ENCODE measurements around the gene TFCP2L1.

DNA sequence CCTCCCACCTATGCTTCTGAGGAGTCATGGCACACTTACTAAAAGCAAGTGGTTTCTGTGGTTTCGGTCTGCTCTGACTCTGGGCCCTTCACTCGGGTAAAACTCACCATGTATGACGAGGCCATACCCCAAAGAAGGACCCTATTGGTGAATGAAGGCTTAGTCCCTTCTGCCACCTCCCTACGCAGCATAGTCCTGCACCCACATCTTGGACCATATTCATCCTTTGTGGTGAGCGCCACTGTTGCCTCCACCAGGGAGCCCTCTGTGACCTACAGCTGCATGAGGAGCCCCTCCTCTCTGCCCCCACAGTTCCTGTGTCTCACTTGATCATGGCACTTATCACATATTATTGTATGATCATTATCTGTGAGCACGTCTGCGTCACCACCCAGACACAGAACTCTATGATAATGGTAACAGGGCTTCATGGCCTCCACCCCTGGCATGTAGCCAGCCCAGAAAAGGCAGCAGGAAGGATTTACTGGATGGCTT lies 113.3 kb downstream of the TFCP2L1 start:
- TF ChIP-seq, protein P1, sequence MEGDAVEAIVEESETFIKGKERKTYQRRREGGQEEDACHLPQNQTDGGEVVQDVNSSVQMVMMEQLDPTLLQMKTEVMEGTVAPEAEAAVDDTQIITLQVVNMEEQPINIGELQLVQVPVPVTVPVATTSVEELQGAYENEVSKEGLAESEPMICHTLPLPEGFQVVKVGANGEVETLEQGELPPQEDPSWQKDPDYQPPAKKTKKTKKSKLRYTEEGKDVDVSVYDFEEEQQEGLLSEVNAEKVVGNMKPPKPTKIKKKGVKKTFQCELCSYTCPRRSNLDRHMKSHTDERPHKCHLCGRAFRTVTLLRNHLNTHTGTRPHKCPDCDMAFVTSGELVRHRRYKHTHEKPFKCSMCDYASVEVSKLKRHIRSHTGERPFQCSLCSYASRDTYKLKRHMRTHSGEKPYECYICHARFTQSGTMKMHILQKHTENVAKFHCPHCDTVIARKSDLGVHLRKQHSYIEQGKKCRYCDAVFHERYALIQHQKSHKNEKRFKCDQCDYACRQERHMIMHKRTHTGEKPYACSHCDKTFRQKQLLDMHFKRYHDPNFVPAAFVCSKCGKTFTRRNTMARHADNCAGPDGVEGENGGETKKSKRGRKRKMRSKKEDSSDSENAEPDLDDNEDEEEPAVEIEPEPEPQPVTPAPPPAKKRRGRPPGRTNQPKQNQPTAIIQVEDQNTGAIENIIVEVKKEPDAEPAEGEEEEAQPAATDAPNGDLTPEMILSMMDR (IDR thresholded peaks at IDR 0.05 in 8 of 11, conservative IDR thresholded peaks at IDR 0.05 in 3 of 11): no peak
- TF ChIP-seq POLR2A (IDR thresholded peaks at IDR 0.05): no peak

Measured in spleen (tissue), 7 donors.